GM12874 (cell line): ENCODE measurements around the gene FAM32A.

Source experiments
- CTCF ChIP-seq: IDR thresholded peaks from 2 replicates; pipeline ENCODE4 v1.5.1; 2011; ENCODE audit warnings: low read depth, mild to moderate bottlenecking, control low read depth, low read length, moderate library complexity; ENCODE audit not compliant: insufficient read depth

Gene FAM32A

DNA sequence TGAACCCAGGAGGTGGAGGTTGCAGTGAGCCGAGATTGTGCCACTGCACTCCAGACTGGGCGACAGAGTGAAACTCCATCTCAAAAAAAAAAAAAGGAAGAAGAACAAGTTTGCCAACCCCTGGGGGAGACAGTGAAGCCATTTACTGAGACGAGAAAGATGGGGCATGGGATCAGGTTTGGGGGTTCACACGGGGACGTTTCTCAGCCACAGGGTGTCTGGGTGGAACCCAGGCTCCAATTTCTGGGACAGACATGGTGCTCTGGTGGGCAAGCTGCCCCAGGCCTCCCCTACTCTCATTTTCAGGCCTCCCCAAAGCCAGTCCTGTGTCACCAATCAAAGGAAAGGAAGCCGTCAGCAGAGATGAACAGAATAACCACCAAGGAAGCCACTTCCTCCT, 28.3 kb upstream of the FAM32A start:
- no peak for TF ChIP-seq CTCF

- no peak for TF ChIP-seq CTCF
Measured at GRCh38 chr19:16157601-16158000, 27.6 kb upstream of the FAM32A start.

DNA sequence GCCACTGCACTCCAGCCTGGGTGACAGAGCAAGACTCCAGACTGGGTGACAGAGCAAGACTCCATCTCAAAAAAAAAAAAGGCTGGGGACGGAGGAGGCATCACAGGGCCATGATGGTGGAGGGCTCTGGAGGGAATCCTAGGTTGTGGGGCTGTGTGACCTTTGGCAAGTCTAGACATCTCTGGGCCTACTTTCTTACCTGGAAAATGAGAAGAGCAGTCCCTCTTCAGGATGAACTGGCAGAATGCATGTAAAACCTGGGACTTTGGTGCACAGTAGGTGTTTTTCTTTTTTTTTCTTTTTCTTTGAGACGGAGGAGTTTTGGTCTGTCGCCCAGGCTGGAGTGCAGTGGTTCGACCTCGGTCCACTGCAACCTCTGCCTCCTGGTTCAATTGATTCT, 25.6 kb upstream of the FAM32A start:
- no peak for TF ChIP-seq CTCF

DNA sequence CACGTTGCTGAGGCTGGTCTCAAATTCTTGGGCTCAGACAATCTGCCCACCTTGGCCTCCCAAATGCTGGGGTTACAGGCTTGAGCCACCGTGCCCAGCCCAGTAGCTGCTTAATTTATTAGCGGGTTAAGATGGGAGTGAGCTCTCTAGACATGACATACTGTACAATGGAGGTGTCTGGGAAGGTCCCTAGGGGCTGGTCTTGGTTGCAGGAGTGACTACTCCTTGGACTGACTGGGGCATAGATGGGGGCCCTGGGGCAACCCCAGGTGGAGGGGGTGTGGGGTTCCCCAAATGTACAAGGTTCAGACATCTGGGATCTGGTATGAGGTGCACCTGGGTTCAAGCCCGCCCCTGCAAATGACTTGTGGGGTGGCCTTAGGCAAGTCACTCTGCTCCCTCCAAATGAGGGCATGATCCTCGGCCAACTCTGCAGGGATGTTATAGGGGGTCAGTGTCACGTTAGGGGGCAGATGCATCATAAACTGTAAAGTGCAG, 24.7 kb upstream of the FAM32A start:
- no peak for TF ChIP-seq CTCF

DNA sequence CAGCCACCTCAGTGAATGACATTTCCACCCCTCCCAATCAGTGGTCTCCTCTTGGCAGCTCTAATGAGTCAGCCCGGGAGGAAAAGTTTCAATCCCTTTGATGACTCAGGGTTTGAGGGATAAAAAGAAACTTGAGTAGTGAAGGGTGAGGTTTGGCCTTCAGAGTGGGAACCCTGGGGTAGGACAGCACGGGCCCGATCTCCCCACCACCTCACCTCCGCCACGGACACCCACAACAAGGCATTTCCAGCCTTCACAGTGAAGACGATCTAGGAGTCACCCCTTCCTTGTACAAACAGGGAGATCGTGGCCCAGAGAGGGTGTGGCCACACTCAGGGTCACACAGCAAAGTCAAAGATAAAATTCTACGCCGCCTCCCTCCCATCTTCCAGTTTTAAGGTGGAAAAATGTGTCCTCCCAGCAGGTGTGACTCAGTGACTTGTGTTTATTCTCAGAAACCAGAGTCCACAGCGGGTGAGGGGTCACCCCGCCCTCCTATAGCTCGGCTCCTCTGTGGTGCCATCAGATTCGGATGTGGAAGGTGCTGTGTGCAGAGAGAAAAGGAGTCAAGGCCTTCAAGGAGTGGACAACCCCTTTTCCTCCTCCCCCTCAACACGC, 24.2 kb upstream of the FAM32A start:
- TF ChIP-seq CTCF, result no peak

- no peak for TF ChIP-seq CTCF
Measured at GRCh38 chr19:16161840-16162239, 23.4 kb upstream of the FAM32A start.

GRCh38 chr19:16164222-16164890, 20.9 kb upstream of the FAM32A start:
- no peak for TF ChIP-seq CTCF
